Activated T-helper 17 cell treated with anti-CD3 and anti-CD28 coated beads, Interleukin-2, amount 50 U/mL, for 72 hours (primary cell): Measurements from ENCODE around the gene ATP13A3. TPM values are rescaled to one million over a fixed set of nuclear protein-coding genes. Genes with fewer than 3 reads are reported as not detected.
"Not testable (repeated sequence)": the region's sequence is repeated elsewhere in the genome, so short reads cannot be mapped to it uniquely, and the experiment has no call there.

Source experiments
- ATAC-seq: fragments of 150-1000 bp; cut with Tn5 transposase; replicated peaks from 2 replicates; pipeline ENCODE4 v1.10.0; 2021; ENCODE audit warnings: mild to moderate bottlenecking, moderate library complexity
- H3K27ac Mint-ChIP-seq: one replicate; pipeline ENCODE4 v1.8.0; 2022; ENCODE audit warnings: mixed read lengths
- H3K27me3 Mint-ChIP-seq: one replicate; pipeline ENCODE4 v1.8.0; 2022; ENCODE audit warnings: mixed read lengths
- H3K36me3 Mint-ChIP-seq: one replicate; pipeline ENCODE4 v1.8.0; 2022; ENCODE audit warnings: low read depth, mild to moderate bottlenecking, mixed read lengths
- H3K4me1 Mint-ChIP-seq: one replicate; pipeline ENCODE4 v1.8.0; 2022; ENCODE audit warnings: mixed read lengths
- H3K4me3 Mint-ChIP-seq: one replicate; pipeline ENCODE4 v1.8.0; 2022; ENCODE audit warnings: mild to moderate bottlenecking, mixed read lengths
- H3K9me3 Mint-ChIP-seq: one replicate; pipeline ENCODE4 v1.8.0; 2022; ENCODE audit warnings: mixed read lengths
- total RNA-seq, 2 donors: library from RNA; stranded (reverse); gene quantifications; one replicate each; pipeline ENCODE4 v1.2.3, GENCODE V29; 2022

The ATP13A3 gene
- total RNA-seq, 2 donors from 2014 or later = 121 to 126 TPM

DNA sequence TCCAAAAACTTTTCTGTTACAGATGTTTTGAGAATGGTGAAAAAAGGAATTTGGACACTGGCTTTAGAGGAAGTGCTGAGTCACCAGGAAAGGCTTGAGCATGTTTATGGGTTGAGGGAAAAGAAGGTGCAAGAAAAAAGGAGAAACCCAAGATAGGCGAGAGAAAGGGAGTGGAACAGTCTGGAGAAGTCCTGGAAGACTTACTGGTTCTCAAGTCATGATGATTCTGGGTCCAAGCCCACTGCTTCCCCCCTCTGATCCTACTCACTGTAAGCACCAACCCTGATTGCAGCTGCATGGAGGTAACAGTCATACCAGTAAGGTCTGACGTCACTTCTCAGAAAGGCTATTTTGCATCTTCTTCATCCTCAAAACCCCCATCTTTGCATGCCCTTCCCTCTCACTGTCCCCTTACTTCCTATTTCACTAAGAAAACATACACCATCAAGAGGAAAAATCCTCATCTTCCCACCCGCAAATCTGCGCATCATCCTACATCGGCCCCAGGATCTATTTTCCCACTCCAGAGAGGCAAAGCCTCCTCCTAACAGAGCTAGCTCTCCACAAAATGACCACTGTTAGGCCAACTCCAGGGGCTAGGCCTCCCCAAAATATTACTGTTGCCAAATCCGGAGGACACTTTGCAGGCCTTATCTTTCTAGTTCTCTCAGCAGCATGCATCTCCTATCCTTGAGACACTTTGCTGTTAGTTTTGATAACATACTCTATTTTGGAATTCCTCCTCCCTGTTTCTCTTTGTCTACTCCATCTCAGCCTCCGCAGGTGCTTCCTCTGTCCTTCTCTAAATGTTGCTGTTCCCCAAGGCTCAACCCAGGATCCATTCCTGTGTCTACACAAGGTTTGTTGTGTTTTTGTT lies 3.2 kb upstream of the ATP13A3 start:
- Mint-ChIP-seq H3K27me3 (no peaks in the 10 kb centered on the region), H3K4me3 (peak overlapping the region; percentile 74), H3K9me3 (peaks cover 5% of the 10 kb centered on the region), H3K27ac (peak overlapping the region; percentile 81), H3K36me3 (peaks cover 52% of the 10 kb centered on the region), H3K4me1 (peaks cover 43% of the 10 kb centered on the region)
- peak; percentile 36 for ATAC-seq

DNA sequence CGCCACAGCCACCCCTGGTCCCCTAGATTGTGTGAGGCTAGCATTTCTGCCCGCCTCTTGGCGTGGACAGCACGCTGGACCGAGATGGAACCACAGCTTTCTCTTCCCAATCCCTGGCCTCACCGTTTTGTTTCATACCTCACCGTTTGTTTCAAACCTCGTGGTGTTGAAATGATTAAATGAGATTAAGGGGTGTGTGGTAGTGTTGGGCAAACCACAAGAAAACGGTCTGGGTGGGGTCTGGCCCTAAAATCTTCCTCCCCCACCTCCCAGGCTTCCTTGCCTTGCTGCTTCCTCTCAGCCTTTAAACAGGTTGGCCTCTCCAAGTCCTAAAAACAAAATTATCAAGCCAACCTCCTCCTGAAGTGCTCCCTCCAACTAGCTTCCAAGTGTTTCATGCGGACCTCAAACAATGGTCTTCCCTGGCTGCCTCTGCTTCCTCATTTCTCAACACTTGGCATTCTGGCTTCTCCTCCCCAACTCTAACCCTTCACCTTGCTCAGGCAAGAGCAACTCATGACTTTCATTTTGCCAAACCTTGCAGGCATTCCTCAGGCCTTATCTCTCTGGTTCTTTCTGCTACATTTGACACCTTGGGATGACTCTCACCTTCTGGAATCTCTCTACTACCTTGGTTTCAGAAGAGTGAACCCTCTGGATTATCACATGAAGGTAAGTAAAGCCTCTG lies 1.4 kb upstream of the ATP13A3 start:
- Mint-ChIP-seq H3K4me3 (peak overlapping the region; percentile 74), H3K27me3 (no peaks in the 10 kb centered on the region), H3K9me3 (peaks cover 5% of the 10 kb centered on the region), H3K36me3 (peaks cover 70% of the 10 kb centered on the region), H3K27ac (peak overlapping the region; percentile 52), H3K4me1 (peaks cover 33% of the 10 kb centered on the region)
- no peak for ATAC-seq

DNA sequence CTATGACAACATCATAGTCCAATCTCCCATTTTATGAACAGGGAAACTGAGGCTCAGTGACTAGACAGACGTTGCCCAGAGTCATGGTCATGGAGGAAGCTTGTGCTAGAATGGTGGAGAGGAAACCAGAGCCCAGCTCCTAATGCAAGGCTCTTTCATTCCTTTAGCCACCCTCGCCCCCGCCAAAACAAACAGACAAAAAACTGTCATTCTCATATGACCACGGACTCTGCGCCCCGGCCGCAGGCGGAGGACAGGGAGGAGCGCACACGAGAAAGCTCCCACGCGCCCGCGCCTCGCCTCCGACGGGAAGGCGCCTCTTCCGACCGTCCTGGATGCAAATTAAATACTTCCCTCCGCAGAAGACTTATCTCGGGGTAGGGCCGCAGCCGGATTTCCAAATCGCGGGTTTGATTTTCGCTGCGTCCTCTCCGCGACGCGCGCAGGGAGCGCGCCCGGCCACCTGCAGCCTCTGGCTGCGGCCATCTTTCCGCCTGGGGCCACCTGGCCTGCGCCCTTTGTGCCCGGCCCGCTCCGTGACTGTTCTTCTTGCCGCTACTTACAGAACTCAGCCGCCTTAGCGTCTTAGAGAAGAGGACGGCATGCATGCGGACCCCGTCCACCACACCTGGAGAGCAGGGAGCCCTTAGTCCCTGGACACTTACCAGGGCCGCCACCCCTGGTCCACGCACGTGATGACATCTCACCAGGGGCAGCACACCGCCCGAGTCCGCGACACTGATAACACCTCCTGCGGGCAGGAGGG lies 670 bp upstream of the ATP13A3 start:
- Mint-ChIP-seq H3K27ac (peak overlapping the region; percentile 52), H3K4me1 (peaks cover 35% of the 10 kb centered on the region), H3K9me3 (peaks cover 5% of the 10 kb centered on the region), H3K36me3 (peaks cover 77% of the 10 kb centered on the region), H3K4me3 (peak overlapping the region; percentile 74), H3K27me3 (no peaks in the 10 kb centered on the region)
- ATAC-seq = peak; percentile 31

DNA sequence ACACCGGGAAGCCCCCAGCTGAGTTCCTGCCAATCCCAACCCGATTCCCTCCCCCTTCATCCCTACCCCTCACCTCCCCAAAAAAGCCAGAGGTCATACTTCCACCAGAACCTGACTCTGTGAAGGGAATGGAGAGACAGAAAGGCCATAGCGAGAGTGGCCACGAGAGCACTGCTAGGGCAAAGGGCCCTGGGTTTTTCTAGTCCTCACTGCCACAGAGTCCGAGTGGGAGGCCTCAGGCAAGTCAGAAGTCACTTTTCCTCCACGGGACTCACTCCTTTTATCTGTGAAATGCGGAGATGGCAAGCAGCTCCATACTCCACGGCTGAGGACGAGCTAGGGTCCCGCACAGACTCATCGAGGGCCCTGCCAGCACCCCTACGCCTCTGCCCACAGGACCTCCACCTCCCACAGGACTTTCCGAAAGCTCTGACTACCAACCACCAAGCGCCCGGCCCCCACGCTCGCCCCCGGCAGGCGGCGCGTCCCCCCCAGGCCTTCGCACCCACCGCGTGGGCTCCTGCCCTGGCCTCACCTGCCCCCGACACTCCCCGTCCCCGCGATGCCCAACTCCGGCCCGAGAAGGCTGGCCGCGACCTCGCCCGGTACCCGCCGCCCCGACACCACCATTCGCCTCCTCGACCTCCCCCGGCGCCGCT lies 792 bp downstream of the ATP13A3 start:
- H3K9me3 Mint-ChIP-seq = peaks cover 5% of the 10 kb centered on the region
- peaks cover 85% of the 10 kb centered on the region for H3K36me3 Mint-ChIP-seq
- ATAC-seq = peak; percentile 28
- H3K27ac Mint-ChIP-seq = peak overlapping the region; percentile 96
- no peaks in the 10 kb centered on the region for H3K27me3 Mint-ChIP-seq
- H3K4me1 Mint-ChIP-seq = peaks cover 38% of the 10 kb centered on the region
- H3K4me3 Mint-ChIP-seq = peak overlapping the region; percentile 96

DNA sequence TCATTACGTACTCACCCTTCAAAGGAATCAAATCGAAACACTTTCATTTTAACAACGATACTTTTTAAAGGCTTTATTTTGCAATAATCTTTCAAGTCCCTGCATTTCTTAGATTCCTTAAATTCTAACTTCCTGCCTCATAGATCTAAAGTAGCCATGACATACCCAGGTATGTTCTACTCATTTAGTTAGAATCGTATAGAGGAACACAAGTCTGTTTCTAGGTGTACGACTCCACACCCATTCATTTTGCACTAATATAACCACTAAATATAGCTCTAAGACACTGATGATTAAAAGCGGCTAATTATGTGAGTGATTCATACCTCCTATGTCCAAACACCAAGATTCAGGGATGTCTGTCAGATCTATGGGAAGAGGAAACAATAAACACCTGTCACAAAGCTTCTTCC lies 1.3 kb downstream of the ATP13A3 start:
- H3K4me1 Mint-ChIP-seq = peaks cover 36% of the 10 kb centered on the region
- no peaks in the 10 kb centered on the region for H3K27me3 Mint-ChIP-seq
- peak overlapping the region; percentile 96 for H3K27ac Mint-ChIP-seq
- peak; percentile 10 for ATAC-seq
- H3K4me3 Mint-ChIP-seq = peak overlapping the region; percentile 96
- peaks cover 5% of the 10 kb centered on the region for H3K9me3 Mint-ChIP-seq
- H3K36me3 Mint-ChIP-seq = peaks cover 89% of the 10 kb centered on the region

DNA sequence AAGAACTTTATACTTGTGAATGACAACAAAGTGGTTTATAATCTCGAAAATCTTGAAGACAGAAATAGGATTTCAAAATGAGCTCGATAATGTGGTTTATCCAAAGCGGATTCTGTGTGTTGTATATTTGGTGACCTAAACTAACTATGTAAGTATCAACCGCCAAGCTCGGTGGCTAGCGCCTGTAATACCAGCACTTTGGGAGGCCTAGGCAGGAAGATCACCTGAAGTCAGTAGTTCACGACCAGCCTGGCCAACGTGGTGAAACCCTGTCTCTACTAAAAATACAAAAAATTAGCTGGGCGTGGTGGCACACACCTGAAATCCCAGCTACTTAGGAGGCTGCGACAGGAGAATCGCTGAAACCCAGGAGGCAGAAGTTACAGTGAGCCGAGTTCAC lies 2.2 kb downstream of the ATP13A3 start:
- H3K27me3 Mint-ChIP-seq = no peaks in the 10 kb centered on the region
- peaks cover 5% of the 10 kb centered on the region for H3K9me3 Mint-ChIP-seq
- peak overlapping the region; percentile 96 for H3K4me3 Mint-ChIP-seq
- no peak for ATAC-seq
- peaks cover 89% of the 10 kb centered on the region for H3K36me3 Mint-ChIP-seq
- H3K4me1 Mint-ChIP-seq = peaks cover 34% of the 10 kb centered on the region
- no peak overlapping the region for H3K27ac Mint-ChIP-seq

DNA sequence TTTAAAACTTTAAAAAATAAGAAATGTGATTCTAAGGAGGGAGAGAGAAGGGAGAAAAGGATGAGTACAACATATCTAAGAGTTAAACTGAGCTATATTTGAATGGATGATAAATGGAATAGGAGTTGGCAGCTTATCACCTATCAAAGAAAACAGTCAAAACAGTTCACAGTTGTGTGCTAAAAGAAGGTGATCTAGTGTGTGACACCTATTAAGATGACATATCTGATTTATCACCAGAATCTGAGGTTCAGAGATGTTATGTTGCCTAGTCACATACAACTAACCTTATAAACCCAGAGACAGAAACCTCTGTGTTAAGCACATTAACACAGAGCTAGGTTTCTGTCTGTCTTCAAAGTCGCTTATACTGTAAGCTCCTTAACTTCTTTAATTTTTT lies 3.0 kb downstream of the ATP13A3 start:
- ATAC-seq = peak; percentile 2
- Mint-ChIP-seq H3K27me3 (no peaks in the 10 kb centered on the region), H3K4me3 (peak overlapping the region; percentile 96), H3K36me3 (peaks cover 85% of the 10 kb centered on the region), H3K27ac (no peak overlapping the region), H3K9me3 (peaks cover 4% of the 10 kb centered on the region), H3K4me1 (peaks cover 29% of the 10 kb centered on the region)

DNA sequence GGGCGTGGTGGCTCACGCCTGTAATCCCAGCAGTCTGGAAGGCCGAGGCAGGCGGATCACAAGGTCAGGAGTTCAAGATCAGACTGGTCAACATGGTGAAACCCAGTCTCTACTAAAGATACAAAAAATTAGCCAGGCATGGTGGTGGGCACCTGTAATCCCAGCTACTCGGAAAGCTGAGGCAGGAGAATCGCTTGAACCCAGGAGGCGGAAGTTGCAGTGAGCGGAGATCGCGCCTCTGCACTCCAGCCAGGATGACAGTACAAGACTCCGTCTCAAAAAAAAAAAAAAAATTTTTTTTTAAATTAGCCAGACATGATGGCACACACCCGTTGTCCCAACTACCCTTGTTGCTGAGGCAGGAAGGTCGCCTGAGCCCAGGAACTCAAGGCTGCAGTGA lies 4.0 kb downstream of the ATP13A3 start:
- H3K36me3 Mint-ChIP-seq = peaks cover 75% of the 10 kb centered on the region
- not testable (repeated sequence) for ATAC-seq, H3K9me3 Mint-ChIP-seq, H3K27me3 Mint-ChIP-seq
- H3K4me1 Mint-ChIP-seq = peaks cover 21% of the 10 kb centered on the region
- peak overlapping the region; percentile 67 for H3K4me3 Mint-ChIP-seq
- H3K27ac Mint-ChIP-seq = peak overlapping the region; percentile 48

DNA sequence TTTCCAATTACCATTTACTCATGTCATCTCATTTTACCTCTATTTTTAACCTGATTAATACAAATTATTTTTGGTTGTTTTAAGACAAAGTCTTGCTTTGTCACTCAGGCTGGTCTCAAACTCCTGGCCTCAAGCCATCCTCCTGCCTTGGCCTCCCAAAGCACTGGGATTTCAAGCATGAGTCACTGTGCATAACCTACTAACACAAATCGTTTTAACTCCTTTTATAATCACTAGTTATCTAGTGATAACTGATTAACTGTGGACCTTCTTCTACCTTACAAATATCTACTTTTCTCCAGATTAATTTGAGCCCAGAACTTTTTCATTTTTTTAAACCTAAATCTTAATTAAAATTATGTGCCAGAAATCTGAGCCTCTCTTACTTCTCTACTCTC lies 4.6 kb downstream of the ATP13A3 start:
- H3K4me1 Mint-ChIP-seq = peaks cover 21% of the 10 kb centered on the region
- no peaks in the 10 kb centered on the region for H3K27me3 Mint-ChIP-seq
- peak overlapping the region; percentile 48 for H3K27ac Mint-ChIP-seq
- H3K4me3 Mint-ChIP-seq = peak overlapping the region; percentile 67
- no peaks in the 10 kb centered on the region for H3K9me3 Mint-ChIP-seq
- no peak for ATAC-seq
- peaks cover 69% of the 10 kb centered on the region for H3K36me3 Mint-ChIP-seq

DNA sequence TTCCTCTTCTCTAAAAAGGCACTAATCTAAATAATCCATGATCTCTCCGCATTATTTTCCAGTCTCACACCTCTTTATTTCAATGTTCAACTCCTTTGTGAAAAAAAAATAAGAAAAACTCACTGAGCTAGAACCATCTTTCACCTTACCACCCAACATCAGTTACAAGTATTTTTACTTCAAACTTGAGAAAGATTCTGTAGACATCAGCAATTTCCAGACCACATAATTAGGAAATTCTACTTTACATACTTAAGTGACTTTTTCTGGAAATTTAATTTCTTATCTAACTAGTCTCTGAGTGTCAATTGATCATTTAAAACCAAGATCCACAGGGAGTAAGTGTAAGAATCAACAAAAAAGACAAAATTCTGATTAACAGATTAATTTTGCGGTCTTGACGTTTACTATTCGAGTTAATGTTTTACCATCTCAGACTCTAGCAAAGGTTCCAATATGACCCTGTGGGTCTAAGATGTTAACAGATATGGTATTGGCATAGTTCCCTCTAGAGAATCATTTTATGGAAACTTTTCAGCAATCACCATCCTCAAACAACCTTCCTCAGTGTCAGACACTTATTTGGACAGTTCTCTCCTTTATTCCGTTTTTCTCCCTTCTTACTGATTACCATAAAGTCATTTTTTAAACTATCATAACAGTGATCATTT lies 5.1 kb downstream of the ATP13A3 start:
- Mint-ChIP-seq H3K36me3 (peaks cover 65% of the 10 kb centered on the region), H3K4me1 (peaks cover 21% of the 10 kb centered on the region), H3K4me3 (peak overlapping the region; percentile 67), H3K27me3 (no peaks in the 10 kb centered on the region), H3K27ac (peak overlapping the region; percentile 48), H3K9me3 (no peaks in the 10 kb centered on the region)
- no peak for ATAC-seq

DNA sequence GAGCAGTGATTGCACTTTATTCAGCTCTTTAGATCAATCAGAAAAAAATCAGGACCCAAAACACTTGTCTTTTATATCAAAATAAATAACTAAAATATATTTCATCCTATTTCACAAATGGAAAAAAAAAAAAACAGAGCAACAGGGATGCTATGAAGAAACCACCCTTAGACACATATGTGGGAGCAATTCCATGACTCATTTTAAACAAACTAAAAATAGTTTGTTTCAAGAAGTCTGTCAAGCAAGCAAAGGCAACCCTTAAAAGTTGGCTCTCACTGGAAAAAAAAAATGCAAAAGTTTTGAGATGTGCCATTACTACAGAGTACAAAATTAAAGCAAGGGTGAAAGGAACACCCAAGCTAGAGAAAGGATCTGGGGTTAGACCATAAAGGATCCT lies 5.7 kb downstream of the ATP13A3 start:
- H3K27ac Mint-ChIP-seq = peak overlapping the region; percentile 48
- H3K4me3 Mint-ChIP-seq = peak overlapping the region; percentile 67
- H3K36me3 Mint-ChIP-seq = peaks cover 65% of the 10 kb centered on the region
- H3K27me3 Mint-ChIP-seq = no peaks in the 10 kb centered on the region
- peaks cover 21% of the 10 kb centered on the region for H3K4me1 Mint-ChIP-seq
- H3K9me3 Mint-ChIP-seq = no peaks in the 10 kb centered on the region
- ATAC-seq = peak; percentile 53

DNA sequence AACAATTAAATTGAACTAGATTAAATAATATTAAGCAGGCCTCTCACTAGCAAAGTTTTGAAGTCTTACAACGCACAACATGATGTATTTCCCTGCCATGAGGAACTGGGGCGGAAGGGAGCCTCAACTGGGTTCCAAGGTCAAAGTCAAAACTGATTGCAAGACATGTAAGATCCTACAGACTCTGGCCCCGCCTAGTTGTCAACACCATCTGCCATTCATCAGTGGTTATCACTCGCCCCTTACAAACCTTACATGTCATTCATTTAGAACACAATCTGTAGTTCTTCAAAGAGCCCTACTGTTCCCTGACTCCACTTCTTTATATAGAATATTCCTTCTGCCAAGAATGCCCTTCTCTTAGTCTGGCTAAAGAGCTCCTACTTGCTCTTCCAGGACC lies 10.0 kb downstream of the ATP13A3 start:
- no peaks in the 10 kb centered on the region for H3K9me3 Mint-ChIP-seq
- H3K4me1 Mint-ChIP-seq = peaks cover 20% of the 10 kb centered on the region
- H3K27ac Mint-ChIP-seq = no peak overlapping the region
- no peaks in the 10 kb centered on the region for H3K27me3 Mint-ChIP-seq
- ATAC-seq = no peak
- H3K36me3 Mint-ChIP-seq = peaks cover 60% of the 10 kb centered on the region
- H3K4me3 Mint-ChIP-seq = no peak overlapping the region

DNA sequence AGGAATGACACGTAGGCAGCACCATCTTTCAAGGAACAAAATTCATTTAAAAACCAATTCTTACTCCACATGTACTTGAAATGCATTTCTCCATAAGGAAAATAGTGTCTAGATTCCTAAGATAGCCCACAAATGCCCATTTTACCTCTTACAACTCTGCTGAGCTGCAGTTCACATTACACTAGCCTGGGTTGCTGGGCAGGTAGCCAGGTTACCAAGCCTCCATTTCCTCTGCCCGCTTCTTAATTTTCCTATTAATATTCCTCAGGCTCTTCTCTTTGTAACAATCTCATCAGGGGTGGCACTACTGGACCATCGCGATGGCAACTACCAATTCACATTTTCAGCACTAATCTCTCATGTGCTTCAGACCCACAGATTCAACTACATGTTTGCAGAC lies 10.8 kb downstream of the ATP13A3 start:
- no peak for ATAC-seq
- no peak overlapping the region for H3K27ac Mint-ChIP-seq
- H3K4me3 Mint-ChIP-seq = no peak overlapping the region
- peaks cover 55% of the 10 kb centered on the region for H3K36me3 Mint-ChIP-seq
- H3K9me3 Mint-ChIP-seq = no peaks in the 10 kb centered on the region
- H3K27me3 Mint-ChIP-seq = no peaks in the 10 kb centered on the region
- peaks cover 14% of the 10 kb centered on the region for H3K4me1 Mint-ChIP-seq
